HG02588 (cell line): ENCODE data around the gene C1QL2.

Source experiments
- ATAC-seq: cut with Tn5 transposase; IDR thresholded peaks from one replicate; pipeline ENCODE4 v1.9.1; 2021; ENCODE audit warnings: mild to moderate bottlenecking, moderate library complexity; ENCODE audit not compliant: unreplicated experiment

C1QL2 gene

GRCh38 chr2:119158563-119159347 lies at the start of gene C1QL2:
Gene C1QL2 (minus strand): TSS chr2:119158751. CDS start chr2:119158269, 482 bp downstream.
- no peak for ATAC-seq

GRCh38 chr2:119207447-119207846 lies 48.9 kb upstream of the C1QL2 start:
- no peak for ATAC-seq

GRCh38 chr2:119206201-119206600 lies 47.6 kb upstream of the C1QL2 start:
- ATAC-seq: no peak

- no peak for ATAC-seq
These were observed 46.6 kb upstream of the C1QL2 start for GRCh38 chr2:119205001-119205706.

- ATAC-seq: no peak
These were observed 46.0 kb upstream of the C1QL2 start for GRCh38 chr2:119204525-119204924.

- no peak for ATAC-seq
These were observed 44.2 kb upstream of the C1QL2 start for GRCh38 chr2:119202610-119203310.

- ATAC-seq: no peak
These were observed 43.3 kb upstream of the C1QL2 start for GRCh38 chr2:119201815-119202214.

GRCh38 chr2:119198240-119198840 lies 39.8 kb upstream of the C1QL2 start:
- ATAC-seq: no peak

GRCh38 chr2:119197529-119198239 lies 39.1 kb upstream of the C1QL2 start:
- no peak for ATAC-seq

- no peak for ATAC-seq
These were observed 38.5 kb upstream of the C1QL2 start for GRCh38 chr2:119197126-119197405.

GRCh38 chr2:119196301-119197125 lies 38.0 kb upstream of the C1QL2 start:
- ATAC-seq: no peak

- ATAC-seq: no peak
These were observed 37.3 kb upstream of the C1QL2 start for GRCh38 chr2:119195887-119196286.

- no peak for ATAC-seq
These were observed 36.5 kb upstream of the C1QL2 start for GRCh38 chr2:119195001-119195400.

GRCh38 chr2:119192893-119193292 lies 34.3 kb upstream of the C1QL2 start:
- no peak for ATAC-seq

- ATAC-seq: no peak
These were observed 32.0 kb upstream of the C1QL2 start for GRCh38 chr2:119190321-119191111.

GRCh38 chr2:119184512-119184911 lies 26.0 kb upstream of the C1QL2 start:
- no peak for ATAC-seq

- no peak for ATAC-seq
These were observed 23.4 kb upstream of the C1QL2 start for GRCh38 chr2:119181791-119182445.

- no peak for ATAC-seq
These were observed 22.8 kb upstream of the C1QL2 start for GRCh38 chr2:119181391-119181790.

- no peak for ATAC-seq
These were observed 22.3 kb upstream of the C1QL2 start for GRCh38 chr2:119180892-119181291.
